Hair follicular keratinocyte (primary cell): ENCODE data around the gene CAMKK1. TPM values are rescaled to one million over a fixed set of nuclear protein-coding genes. Genes with fewer than 3 reads are reported as not detected.

Experiments used
- total RNA-seq: library from RNA; depleted of rRNA; stranded (reverse); fragments of >200 nt; gene quantifications from 2 replicates; pipeline ENCODE4 v1.2.3, GENCODE V29; 2015

The CAMKK1 gene
- total RNA-seq: 1.5 and 2.4 TPM in 2 replicates

GRCh38 chr17:3893003-3893719 is at the start of gene CAMKK1:
CAMKK1 (minus strand) TSS chr17:3893053; CDS start chr17:3885687, 7,366 bp downstream.

GRCh38 chr17:3915995-3916696 is 23.3 kb upstream of the CAMKK1 start, which contains the start of gene P2RX1:
P2RX1 (minus strand) TSS chr17:3916465; CDS start chr17:3916225, 240 bp downstream.

DNA sequence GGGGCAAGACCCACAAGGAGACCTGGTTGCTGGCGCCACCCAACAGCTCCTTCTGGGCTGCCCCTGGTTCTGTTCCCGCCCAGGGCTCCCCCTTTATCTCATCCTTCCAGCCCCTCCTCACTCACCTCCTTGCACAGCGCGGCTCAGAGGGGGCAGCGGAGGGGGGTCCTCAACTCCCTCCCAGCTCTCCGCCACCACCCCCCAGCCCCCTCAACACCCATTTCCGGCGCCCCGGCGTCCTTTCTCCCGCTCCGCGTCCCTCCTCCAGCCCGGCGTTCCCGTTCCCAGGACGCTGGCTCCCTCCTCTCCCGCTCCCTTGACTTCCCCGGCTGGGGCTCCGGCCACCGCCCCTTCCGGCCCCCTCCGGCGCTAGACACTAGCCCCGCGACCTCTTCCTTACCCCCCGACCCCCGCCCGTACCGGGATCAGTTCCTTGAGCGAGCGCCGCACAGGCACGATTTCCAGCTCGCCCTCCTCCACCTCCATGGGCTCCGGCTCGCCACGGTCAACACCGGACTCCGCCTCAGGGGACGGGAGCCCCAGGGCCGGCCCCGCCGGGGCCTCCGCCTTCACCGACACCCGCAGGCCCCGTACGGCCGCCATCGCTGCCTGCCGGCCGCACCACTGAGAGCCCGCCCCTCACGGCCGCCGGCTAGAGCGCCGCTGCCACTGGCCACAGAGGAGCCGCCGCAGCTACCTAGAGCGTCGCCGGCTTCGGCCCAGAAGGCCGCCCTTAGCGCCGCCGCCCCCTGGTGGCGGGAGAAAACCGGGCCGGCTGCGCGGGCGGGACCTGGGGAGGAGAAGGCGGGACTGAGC is 47.0 kb downstream of the CAMKK1 start, which contains the start of gene NCBP3:
TSS of gene NCBP3 (minus strand) at position 626 of the 816 bp plus-strand sequence. CDS start at position 603, 23 bp downstream.

Other genes starting within 250 kb of the CAMKK1 start
- 320 and 364 TPM in 2 replicates for gene TAX1BP3, start 224.5 kb downstream of the CAMKK1 start, total RNA-seq
- gene EMC6, start 224.2 kb downstream of the CAMKK1 start, total RNA-seq: 20.4 and 26.5 TPM in 2 replicates
- gene P2RX5, start 196.9 kb downstream of the CAMKK1 start, total RNA-seq: 1.0 and 1.7 TPM in 2 replicates
- gene HASPIN, start 169.2 kb downstream of the CAMKK1 start, total RNA-seq: 5.0 and 10.8 TPM in 2 replicates
- gene ITGAE, start 91.9 kb downstream of the CAMKK1 start, total RNA-seq: 14.4 and 28.5 TPM in 2 replicates
- gene NCBP3, start 46.8 kb downstream of the CAMKK1 start, total RNA-seq: 9.0 and 11.4 TPM in 2 replicates
- not detected in 2 replicates for gene P2RX1, start 23.4 kb upstream of the CAMKK1 start, total RNA-seq
- 0.27 and 0.62 TPM in 2 replicates for gene ATP2A3, start 71.4 kb upstream of the CAMKK1 start, total RNA-seq
- gene ZZEF1, start 250.0 kb upstream of the CAMKK1 start, total RNA-seq: 11.5 and 16.6 TPM in 2 replicates